AG09309 (cell line): ENCODE results near the gene NSMCE1.
A peak's percentile ranks its signal among the peaks of the same experiment; 100 is the strongest.

Source experiments
- DNase-seq: peaks from one replicate; pipeline ENCODE4 v3.0.0-alpha.2; 2010; ENCODE audit warnings: low read depth
- H3K4me3 ChIP-seq: 2 replicates; pipeline ENCODE4 v1.5.1; 2011; ENCODE audit warnings: mild to moderate bottlenecking, low read depth, low read length, moderate library complexity; ENCODE audit not compliant: control insufficient read depth
- CTCF ChIP-seq: IDR thresholded peaks from 2 replicates; pipeline ENCODE4 v1.5.1; 2011; ENCODE audit warnings: mild to moderate bottlenecking, low read depth, low read length, inconsistent platforms; ENCODE audit not compliant: insufficient read depth, control insufficient read depth; ENCODE audit errors: missing control alignments

The NSMCE1 gene, protein sequence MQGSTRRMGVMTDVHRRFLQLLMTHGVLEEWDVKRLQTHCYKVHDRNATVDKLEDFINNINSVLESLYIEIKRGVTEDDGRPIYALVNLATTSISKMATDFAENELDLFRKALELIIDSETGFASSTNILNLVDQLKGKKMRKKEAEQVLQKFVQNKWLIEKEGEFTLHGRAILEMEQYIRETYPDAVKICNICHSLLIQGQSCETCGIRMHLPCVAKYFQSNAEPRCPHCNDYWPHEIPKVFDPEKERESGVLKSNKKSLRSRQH

GRCh38 chr16:27268376-27269299 is at the start of gene NSMCE1:
NSMCE1 (minus strand) TSS chr16:27268772; CDS start chr16:27257570, 11,202 bp downstream.
- H3K4me3 ChIP-seq, result peak within 1 kb of the TSS; percentile 96
- no peak for TF ChIP-seq CTCF
- DNase-seq, result peak; percentile 73

GRCh38 chr16:27317738-27318391 is 49.3 kb upstream of the NSMCE1 start:
- no peak for TF ChIP-seq CTCF
- no peak overlapping the region for H3K4me3 ChIP-seq
- DNase-seq, result no peak

GRCh38 chr16:27317320-27317719 is 48.7 kb upstream of the NSMCE1 start:
- no peak overlapping the region for H3K4me3 ChIP-seq
- TF ChIP-seq CTCF, result no peak
- DNase-seq, result no peak

GRCh38 chr16:27316038-27316680 is 47.6 kb upstream of the NSMCE1 start:
- TF ChIP-seq CTCF, result no peak
- no peak for DNase-seq
- no peak overlapping the region for H3K4me3 ChIP-seq

DNA sequence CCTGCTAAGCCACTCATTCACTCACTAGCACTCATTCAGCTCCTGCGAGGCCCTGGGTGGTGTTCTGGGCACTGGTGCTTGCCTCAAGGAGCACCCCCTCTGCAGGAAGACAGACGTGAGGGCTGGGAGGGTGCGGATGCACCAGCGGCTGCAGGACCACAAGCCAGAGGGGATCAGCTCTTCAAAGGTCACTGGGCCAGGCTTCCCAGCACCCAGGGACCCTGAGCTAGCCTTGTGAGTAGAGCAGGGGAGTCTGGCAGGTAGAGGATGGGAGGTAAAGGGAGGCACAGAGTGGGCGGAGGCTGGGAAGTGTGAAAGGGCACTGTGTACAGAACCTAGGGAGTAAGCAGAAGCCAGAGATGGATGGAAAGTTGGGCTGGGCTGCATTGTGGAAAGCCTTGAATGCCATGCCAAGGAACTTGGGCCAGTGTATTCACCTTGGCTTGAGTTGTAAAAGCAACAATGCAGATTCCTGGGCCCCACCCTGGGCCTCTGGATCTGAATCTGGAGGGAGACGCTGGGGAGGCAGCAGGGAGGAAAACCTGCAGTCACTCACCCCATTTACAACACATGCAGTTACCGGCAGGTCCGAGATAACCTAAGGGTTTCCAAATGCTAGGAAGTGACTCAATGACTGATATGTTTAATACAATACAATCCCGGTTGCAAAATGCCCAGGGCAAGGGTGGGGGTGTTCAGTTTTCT is 46.9 kb upstream of the NSMCE1 start:
- DNase-seq, result peak; percentile 39
- no peak for TF ChIP-seq CTCF
- H3K4me3 ChIP-seq, result peak overlapping the region; percentile 0
